Motor neuron (in vitro differentiated cells): ENCODE data around the gene SNRPA. TPM values are rescaled to one million over a fixed set of nuclear protein-coding genes. Genes with fewer than 3 reads are reported as not detected.
A peak's percentile ranks its signal among the peaks of the same experiment; 100 is the strongest.

Experiments
- ATAC-seq, 8 experiments: fragments of 200-7000 bp; cut with Tn5 transposase; replicated peaks in 6 of 8; 2 replicates each; pipeline ENCODE4 v1.8.0; 2021; ENCODE audit warnings: mild to moderate bottlenecking in 8 of 8, moderate library complexity in 8 of 8
- H3K27ac ChIP-seq, 2 donors: fragments of 250-450 bp; sonication (Bioruptor Pico); 2 replicates each; pipeline ENCODE4 v1.9.0; 2021; ENCODE audit warnings: antibody characterized with exemption in 2 of 2, mild to moderate bottlenecking in 2 of 2, moderate library complexity in 1 of 2
- H3K4me1 ChIP-seq, 2 donors: fragments of 250-450 bp; sonication (Bioruptor Pico); replicated peaks in 1 of 2; 2 replicates each; pipeline ENCODE4 v1.6.1; 2021; ENCODE audit warnings: antibody characterized with exemption in 2 of 2, mild to moderate bottlenecking in 2 of 2, moderate library complexity in 1 of 2
- H3K4me3 ChIP-seq, 5 donors: fragments of 250-450 bp; sonication (Bioruptor Pico); 2 replicates each; pipeline ENCODE4 v1.9.0; 2021; ENCODE audit warnings: antibody characterized with exemption in 5 of 5, mild to moderate bottlenecking in 5 of 5, moderate library complexity in 4 of 5
- WGBS, 10 experiments: fragments of 450-650 bp; shearing (Covaris generic); methylation state at CpG; one replicate each; pipeline ENCODE4 v1.0.0; 2022; 5-methylcytosine and 5-hydroxymethylcytosine counted together
- in situ Hi-C, 9 experiments: fragments of 400-800 bp; cut with MboI; loops; one replicate each; pipeline ENCODE4 v1.15.0; 2021; ENCODE audit warnings: low sequenced_read_pairs in 9 of 9, low pct_unique_long_range_greater_than_20kb in 2 of 9; ENCODE audit not compliant: unreplicated experiment in 9 of 9
- total RNA-seq, 8 experiments: library from RNA; unstranded; fragments of 300-600 nt; gene quantifications; 2 replicates each; pipeline versions ENCODE4 v1.2.3 to v1.2.4, GENCODE V29; 2022

SNRPA gene
- total RNA-seq, 8 experiments from 2014 or later: 32.4 to 112 (median 40.7) TPM

GRCh38 chr19:40716031-40716481 is 34.9 kb upstream of the SNRPA start:
- Histone ChIP-seq H3K4me1 (peaks cover 18% of the 10 kb centered on the region in 2 donors), H3K4me3 (peak overlapping the region; percentile 62 to 84 (median 79)), H3K27ac (peak overlapping the region; percentile 81 to 87)
- in situ Hi-C loops: no loop called here
- 0 to 17% (median 0%) methylated on average over 1 to 2 of the region's 8 CpGs; no CpG with 5 or more reads in 5 of the 10 experiments for WGBS, 10 experiments
- ATAC-seq: peak in 2 of 8 experiments; percentile 0 to 2

GRCh38 chr19:40716482-40717324 is 34.3 kb upstream of the SNRPA start, which contains the start of the genes COQ8B and ITPKC:
TSS of gene COQ8B (minus strand) at chr19:40716886. CDS start at chr19:40714632, 2,254 bp downstream.
TSS of gene ITPKC (plus strand) at chr19:40717112. CDS start at chr19:40717136, 24 bp downstream.
- H3K4me3 ChIP-seq: peak within 1 kb of the TSS; percentile 62 to 84 (median 79)
- WGBS, 10 experiments: 0 to 4% (median 0%) methylated on average over 3 to 10 of the region's 76 CpGs; no CpG with 5 or more reads in 4 of the 10 experiments
- peak within 1 kb of the TSS; percentile 81 to 87 for H3K27ac ChIP-seq
- ATAC-seq: peak; percentile 21 to 73 (median 65)
- in situ Hi-C loops: no loop called here
- peaks cover 18% of the 10 kb centered on the region in 2 donors for H3K4me1 ChIP-seq

GRCh38 chr19:40717325-40717879 is 33.6 kb upstream of the SNRPA start:
- H3K27ac ChIP-seq: peak overlapping the region; percentile 81 to 87
- ATAC-seq: no peak
- WGBS, 10 experiments: 0% methylated on average over 1 of the region's 20 CpGs; no CpG with 5 or more reads in 8 of the 10 experiments
- peak overlapping the region; percentile 62 to 84 (median 79) for H3K4me3 ChIP-seq
- H3K4me1 ChIP-seq: peaks cover 18% of the 10 kb centered on the region in 2 donors
- in situ Hi-C loops: no loop called here

GRCh38 chr19:40717880-40718773 is 32.9 kb upstream of the SNRPA start:
- Histone ChIP-seq H3K4me3 (peak overlapping the region; percentile 62 to 84 (median 79)), H3K4me1 (peaks cover 18% of the 10 kb centered on the region in 2 donors), H3K27ac (peak overlapping the region; percentile 38 to 87)
- in situ Hi-C loops: no loop called here
- no peak for ATAC-seq
- 0 to 50% (median 10%) methylated on average over 1 to 12 of the region's 20 CpGs; no CpG with 5 or more reads in 3 of the 10 experiments for WGBS, 10 experiments

- peak in 2 of 8 experiments; percentile 0 to 2 for ATAC-seq
- in situ Hi-C loops: no loop called here
- H3K4me1 ChIP-seq: peaks cover 18% of the 10 kb centered on the region in 2 donors
- peak overlapping the region; percentile 38 to 58 for H3K27ac ChIP-seq
- WGBS, 10 experiments: 0 to 7% (median 0%) methylated on average over 1 to 3 of the region's 16 CpGs; no CpG with 5 or more reads in 5 of the 10 experiments
- H3K4me3 ChIP-seq: peak overlapping the region; percentile 62 to 84 (median 79)
Measured at GRCh38 chr19:40718774-40719391, 32.1 kb upstream of the SNRPA start.

GRCh38 chr19:40719414-40719894 is 31.5 kb upstream of the SNRPA start:
- peaks cover 12 to 13% of the 10 kb centered on the region in 2 donors for H3K4me1 ChIP-seq
- 13 to 100% (median 74%) methylated on average over 1 to 6 of the region's 7 CpGs; no CpG with 5 or more reads in 2 of the 10 experiments for WGBS, 10 experiments
- H3K27ac ChIP-seq: no peak overlapping the region
- peak overlapping the region; percentile 62 to 84 (median 79) for H3K4me3 ChIP-seq
- ATAC-seq: no peak
- in situ Hi-C loops: no loop called here

GRCh38 chr19:40721140-40721486 is 29.9 kb upstream of the SNRPA start:
- ATAC-seq: no peak
- Histone ChIP-seq H3K4me1 (peaks cover 10 to 12% of the 10 kb centered on the region in 2 donors), H3K27ac (no peak overlapping the region), H3K4me3 (no peak overlapping the region)
- 78 to 100% (median 83%) methylated on average over 2 to 6 of the region's 6 CpGs; no CpG with 5 or more reads in 2 of the 10 experiments for WGBS, 10 experiments
- in situ Hi-C loops: no loop called here

- Histone ChIP-seq H3K4me1 (peaks cover 10 to 12% of the 10 kb centered on the region in 2 donors), H3K27ac (no peak overlapping the region), H3K4me3 (no peak overlapping the region)
- WGBS, 10 experiments: 30 to 100% (median 90%) methylated on average over 1 to 8 of the region's 9 CpGs; no CpG with 5 or more reads in 3 of the 10 experiments
- in situ Hi-C loops: no loop called here
- ATAC-seq: no peak
Measured at GRCh38 chr19:40721936-40722661, 28.9 kb upstream of the SNRPA start.

GRCh38 chr19:40723661-40724254 is 27.2 kb upstream of the SNRPA start:
- Histone ChIP-seq H3K4me1 (peaks cover 10 to 12% of the 10 kb centered on the region in 2 donors), H3K27ac (no peak overlapping the region), H3K4me3 (no peak overlapping the region)
- WGBS, 10 experiments: 83 to 100% (median 92%) methylated on average over 1 to 5 of the region's 5 CpGs; no CpG with 5 or more reads in 4 of the 10 experiments
- in situ Hi-C loops: no loop called here
- ATAC-seq: no peak

- ATAC-seq: no peak
- Histone ChIP-seq H3K4me1 (peaks cover 8 to 12% of the 10 kb centered on the region in 2 donors), H3K4me3 (no peak overlapping the region), H3K27ac (no peak overlapping the region)
- in situ Hi-C loops: no loop called here
- WGBS, 10 experiments: 82 to 100% (median 100%) methylated on average over 1 to 2 of the region's 4 CpGs; no CpG with 5 or more reads in 3 of the 10 experiments
Measured at GRCh38 chr19:40724315-40724714, 26.7 kb upstream of the SNRPA start.

- Histone ChIP-seq H3K4me1 (peaks cover 2 to 7% of the 10 kb centered on the region in 2 donors), H3K4me3 (no peak overlapping the region), H3K27ac (no peak overlapping the region)
- WGBS, 10 experiments: 85 to 96% (median 90%) methylated on average over 1 to 3 of the region's 3 CpGs; no CpG with 5 or more reads in 4 of the 10 experiments
- ATAC-seq: no peak
- in situ Hi-C loops: no loop called here
Measured at GRCh38 chr19:40724855-40725254, 26.1 kb upstream of the SNRPA start.
